Airway epithelial cell (primary cell): Measurements from ENCODE around the gene FAAP100. TPM values are rescaled to one million over a fixed set of nuclear protein-coding genes. Genes with fewer than 3 reads are reported as not detected.

Experiments
- total RNA-seq: library from RNA; depleted of rRNA; stranded (reverse); fragments of >200 nt; gene quantifications from 2 replicates; pipeline ENCODE4 v1.2.3, GENCODE V29; 2015

FAAP100 gene, protein sequence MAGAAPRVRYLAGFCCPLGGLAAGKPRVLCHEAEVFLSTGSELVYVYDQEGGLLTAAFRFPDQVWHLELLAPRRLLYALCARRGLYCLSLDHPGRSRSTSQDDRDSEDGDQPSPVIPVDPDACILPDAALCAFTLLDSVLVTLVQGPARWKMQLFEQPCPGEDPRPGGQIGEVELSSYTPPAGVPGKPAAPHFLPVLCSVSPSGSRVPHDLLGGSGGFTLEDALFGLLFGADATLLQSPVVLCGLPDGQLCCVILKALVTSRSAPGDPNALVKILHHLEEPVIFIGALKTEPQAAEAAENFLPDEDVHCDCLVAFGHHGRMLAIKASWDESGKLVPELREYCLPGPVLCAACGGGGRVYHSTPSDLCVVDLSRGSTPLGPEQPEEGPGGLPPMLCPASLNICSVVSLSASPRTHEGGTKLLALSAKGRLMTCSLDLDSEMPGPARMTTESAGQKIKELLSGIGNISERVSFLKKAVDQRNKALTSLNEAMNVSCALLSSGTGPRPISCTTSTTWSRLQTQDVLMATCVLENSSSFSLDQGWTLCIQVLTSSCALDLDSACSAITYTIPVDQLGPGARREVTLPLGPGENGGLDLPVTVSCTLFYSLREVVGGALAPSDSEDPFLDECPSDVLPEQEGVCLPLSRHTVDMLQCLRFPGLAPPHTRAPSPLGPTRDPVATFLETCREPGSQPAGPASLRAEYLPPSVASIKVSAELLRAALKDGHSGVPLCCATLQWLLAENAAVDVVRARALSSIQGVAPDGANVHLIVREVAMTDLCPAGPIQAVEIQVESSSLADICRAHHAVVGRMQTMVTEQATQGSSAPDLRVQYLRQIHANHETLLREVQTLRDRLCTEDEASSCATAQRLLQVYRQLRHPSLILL
- 29.6 and 38.2 TPM in 2 replicates for total RNA-seq

DNA sequence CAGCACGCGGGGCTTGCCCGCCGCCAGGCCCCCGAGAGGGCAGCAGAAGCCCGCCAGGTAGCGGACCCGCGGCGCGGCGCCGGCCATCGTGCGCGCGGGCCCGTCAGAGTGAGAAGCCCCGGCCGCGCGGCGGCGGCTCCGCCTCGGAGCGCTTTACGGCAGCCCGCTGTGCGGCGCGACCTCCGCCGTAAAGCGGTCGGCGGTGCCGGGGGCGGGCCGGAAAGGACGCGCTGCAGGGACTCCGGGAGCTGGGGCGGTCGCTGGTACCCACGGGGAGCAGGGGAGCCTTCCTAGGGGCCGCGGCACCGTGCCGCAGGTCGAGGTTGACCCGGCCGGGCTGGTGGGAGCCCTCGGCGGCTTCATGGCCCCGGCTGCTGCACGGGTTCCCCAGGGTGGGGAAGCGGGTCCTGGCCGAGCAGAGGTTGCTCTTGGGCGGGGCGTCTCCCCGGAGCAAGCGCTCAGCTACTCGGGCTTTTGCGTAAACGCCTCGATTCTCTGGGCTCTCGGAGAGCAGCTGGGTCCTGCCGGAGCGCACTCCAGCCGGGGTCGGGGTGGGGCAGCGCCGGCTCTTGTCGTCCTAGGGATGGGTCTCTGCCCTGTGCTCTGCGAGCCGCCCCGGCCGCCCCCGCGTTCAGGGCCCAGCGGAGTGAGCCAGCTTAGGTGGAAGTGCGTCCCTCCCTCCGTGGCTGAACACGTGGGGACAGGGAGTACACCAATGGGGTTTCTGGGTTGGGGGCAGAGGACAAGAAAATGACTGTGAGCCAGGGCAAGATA is at the start of gene FAAP100:
TSS of gene FAAP100 (minus strand) at position 110 of the 774 bp plus-strand sequence. CDS start at position 87, 23 bp downstream.

DNA sequence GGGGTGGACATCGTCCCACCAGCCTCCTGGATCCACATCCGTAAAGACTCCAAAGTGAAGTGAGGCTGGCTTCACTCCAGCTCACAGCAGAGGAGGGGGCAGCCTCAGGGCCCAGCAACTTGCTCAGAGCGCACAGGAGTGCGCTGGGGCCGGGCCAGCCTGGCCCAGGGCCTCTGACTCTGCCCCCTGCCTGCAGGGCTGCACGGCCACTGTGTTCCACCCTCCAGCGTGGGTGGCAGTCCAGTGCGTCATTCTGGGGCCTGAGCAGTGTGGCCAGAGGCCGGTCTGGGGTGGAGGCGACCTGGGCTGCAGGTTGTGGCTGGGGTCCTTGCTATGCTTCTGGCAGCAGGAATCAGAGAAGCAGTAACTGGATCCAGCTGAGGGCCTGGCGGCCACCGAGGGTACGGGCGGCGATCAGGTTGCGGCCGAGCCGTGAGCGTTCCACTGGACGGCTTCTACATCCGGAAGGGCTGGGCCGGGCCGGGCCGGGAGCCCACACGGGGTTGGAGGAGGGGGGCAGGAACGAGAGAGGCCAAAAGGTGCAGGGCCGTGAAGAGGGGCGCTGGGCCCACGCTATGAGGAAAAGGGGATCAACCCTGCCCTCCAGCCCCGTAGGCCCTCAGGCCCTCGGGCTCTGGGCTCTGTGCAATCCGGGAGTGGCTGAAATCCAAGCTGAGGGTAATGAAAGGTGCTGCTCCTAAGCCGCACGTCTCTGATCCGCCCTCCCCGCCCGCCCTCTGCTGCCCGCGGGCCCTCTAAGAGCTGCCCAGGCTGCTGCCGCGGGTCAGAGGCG is 24.4 kb downstream of the FAAP100 start, which contains the start of gene FSCN2:
TSS of gene FSCN2 (plus strand) at position 787 of the 793 bp plus-strand sequence. CDS start 155 bp downstream, outside the sequence.

DNA sequence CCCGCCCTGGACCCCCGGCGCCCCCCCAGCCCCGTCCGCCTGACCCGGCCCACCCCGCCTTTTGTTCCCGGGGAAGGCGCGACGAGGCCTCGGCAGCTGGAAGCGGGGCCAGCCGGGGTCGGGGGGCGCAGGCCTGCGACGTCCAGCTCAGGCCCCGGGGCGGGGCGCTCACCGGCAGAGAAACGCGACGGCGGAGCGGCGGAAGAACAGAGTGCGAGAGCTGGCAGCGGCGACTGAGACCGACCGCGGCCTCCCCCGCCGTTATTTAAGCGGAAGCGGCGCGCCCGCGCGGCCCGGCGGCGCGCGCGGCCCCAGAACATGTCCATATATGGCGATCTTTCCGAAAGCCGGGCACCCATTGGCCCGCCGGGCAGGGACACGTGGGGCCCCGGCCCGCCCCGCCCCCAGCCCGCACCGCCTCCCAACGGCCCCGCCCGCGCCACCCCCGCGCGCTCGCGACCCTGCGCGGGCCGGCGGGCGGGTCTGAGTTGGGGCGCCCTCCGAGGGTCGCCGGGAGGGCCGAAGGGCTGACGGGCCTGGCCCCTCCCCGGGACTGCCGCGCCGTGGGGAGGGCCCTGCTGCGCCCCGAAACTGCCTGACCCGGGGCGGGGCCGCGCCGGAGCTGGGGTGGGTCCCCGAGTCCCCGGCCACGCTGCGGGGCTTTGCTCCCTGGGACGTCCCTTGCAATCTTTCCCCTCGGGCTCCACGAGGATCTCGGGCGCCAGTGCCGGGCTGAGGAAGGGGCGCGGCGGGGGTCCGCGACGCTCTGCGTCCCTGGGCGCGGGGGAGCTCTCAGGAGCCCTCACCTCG is 39.4 kb downstream of the FAAP100 start, which contains the start of gene ACTG1:
TSS of gene ACTG1 (minus strand) at position 238 of the 810 bp plus-strand sequence. CDS start 445 bp downstream, outside the sequence.

Other genes with a start within 250 kb of the FAAP100 start
- 6.0 and 7.1 TPM in 2 replicates for gene BAHCC1, start 156.9 kb downstream of the FAAP100 start, total RNA-seq
- 6,098 and 7,194 TPM in 2 replicates for gene ACTG1, start 39.6 kb downstream of the FAAP100 start, total RNA-seq
- gene FSCN2, start 24.0 kb downstream of the FAAP100 start, total RNA-seq = 0.14 TPM in 1 of 2 replicates, not detected in the other
- 45.6 and 57.5 TPM in 2 replicates for gene NPLOC4, start 84.8 kb upstream of the FAAP100 start, total RNA-seq
- 0.63 and 0.74 TPM in 2 replicates for gene TSPAN10, start 84.8 kb upstream of the FAAP100 start, total RNA-seq
- gene PDE6G, start 104.2 kb upstream of the FAAP100 start, total RNA-seq = 1.4 TPM in 1 of 2 replicates, not detected in the other
- 27.8 and 34.8 TPM in 2 replicates for gene OXLD1, start 114.3 kb upstream of the FAAP100 start, total RNA-seq
- gene CCDC137, start 114.4 kb upstream of the FAAP100 start, total RNA-seq = 23.0 and 27.5 TPM in 2 replicates
- 45.1 and 45.5 TPM in 2 replicates for gene ARL16, start 131.4 kb upstream of the FAAP100 start, total RNA-seq
- gene HGS, start 131.7 kb upstream of the FAAP100 start, total RNA-seq = 79.4 and 92.7 TPM in 2 replicates
- 136 and 143 TPM in 2 replicates for gene MRPL12, start 151.0 kb upstream of the FAAP100 start, total RNA-seq
- gene SLC25A10, start 159.9 kb upstream of the FAAP100 start, total RNA-seq = 56.4 and 66.7 TPM in 2 replicates